GOT3 (cell line): ENCODE results near the gene TMEM129.
"Not testable (repeated sequence)": the region's sequence is repeated elsewhere in the genome, so short reads cannot be mapped to it uniquely, and the experiment has no call there.

Experiments used
- DNase-seq: peaks from one replicate; lab custom pipeline; 2025; ENCODE audit warnings: mixed read lengths; lab: John Stamatoyannopoulos, UW

TMEM129 gene

DNA sequence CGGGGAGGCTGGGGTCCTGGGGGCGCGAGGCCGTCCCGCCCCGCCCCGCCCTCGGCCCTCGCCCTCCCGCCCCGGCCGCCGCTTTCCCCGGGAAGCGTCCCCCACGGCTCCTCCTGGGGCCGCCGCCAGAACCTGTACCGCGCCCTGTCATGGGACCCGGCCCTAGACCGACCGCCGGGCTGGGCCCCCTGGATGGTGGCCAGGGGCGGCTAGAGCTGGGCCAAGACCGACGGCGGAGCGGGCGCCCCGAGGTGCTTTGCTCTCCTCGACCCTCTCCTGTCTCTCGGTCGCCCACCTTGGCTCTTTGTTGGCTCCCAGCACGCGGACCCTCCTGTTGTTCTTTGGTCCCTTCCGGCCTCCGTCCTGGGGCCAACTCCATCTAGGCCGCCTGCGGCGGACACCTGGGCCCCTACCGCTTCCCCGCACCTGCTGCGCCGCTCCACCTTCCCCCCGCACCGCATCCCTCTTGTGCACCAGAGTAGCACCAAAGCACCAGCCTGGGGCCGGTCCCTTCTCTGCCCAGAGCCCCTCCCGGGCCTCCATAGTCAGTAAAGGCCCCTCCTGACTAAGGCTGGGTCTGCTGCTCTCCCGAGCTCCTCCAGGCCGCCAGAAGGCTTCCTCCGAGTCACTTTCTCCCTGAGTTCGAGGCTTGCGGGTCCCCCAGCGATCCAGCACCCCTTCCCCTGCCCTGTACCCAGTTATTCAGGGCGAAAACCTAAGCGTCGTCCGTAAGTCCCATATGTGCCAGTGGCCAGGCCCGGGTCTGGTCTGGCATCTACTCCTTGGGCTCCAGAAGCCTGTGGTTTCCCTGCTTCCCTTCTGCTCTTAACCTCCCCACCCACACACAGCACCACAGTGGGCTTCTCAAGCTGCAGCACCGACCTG, 785 bp upstream of the TMEM129 start:
- no peak for DNase-seq

DNA sequence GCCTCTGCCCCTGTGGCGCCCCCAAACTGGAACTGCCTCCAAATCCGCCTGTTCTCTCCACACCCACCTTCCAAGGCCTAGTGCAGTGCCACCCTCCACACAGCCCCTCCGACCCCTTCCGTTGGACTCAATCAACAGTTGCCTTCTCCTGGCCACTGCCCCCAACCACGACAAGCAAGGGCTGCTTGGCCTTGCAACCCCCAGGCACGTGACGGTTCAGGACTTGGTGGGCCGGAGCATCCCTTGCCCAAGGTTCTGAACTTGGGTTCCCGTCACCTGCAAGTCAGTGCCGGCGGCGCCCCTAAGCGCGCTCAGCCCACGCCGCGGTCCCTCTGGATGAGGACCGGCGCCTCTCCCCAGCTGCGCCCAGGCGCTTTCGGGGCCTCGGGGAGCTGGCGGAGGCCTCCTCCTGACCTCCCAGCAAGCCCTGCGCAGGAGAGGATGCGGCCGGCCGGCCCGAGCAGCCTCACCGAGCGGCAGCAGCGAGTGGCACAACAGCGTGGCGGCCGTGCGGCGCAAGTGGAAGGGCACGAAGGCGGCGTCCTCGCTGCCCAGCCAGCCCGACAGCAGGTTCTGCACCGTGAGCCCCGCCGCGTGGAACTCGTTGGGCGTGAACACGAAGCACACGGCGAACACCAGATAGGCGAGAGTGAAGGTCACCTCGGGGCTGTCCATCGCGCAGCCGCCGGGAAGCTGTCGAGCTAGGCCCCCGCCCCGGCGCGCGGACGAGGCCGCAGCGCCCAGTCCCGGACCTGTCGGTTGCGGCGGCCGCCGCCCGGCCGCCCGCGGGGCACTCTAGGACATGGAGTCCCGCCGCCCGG, 750 bp downstream of the TMEM129 start:
- no peak for DNase-seq

DNA sequence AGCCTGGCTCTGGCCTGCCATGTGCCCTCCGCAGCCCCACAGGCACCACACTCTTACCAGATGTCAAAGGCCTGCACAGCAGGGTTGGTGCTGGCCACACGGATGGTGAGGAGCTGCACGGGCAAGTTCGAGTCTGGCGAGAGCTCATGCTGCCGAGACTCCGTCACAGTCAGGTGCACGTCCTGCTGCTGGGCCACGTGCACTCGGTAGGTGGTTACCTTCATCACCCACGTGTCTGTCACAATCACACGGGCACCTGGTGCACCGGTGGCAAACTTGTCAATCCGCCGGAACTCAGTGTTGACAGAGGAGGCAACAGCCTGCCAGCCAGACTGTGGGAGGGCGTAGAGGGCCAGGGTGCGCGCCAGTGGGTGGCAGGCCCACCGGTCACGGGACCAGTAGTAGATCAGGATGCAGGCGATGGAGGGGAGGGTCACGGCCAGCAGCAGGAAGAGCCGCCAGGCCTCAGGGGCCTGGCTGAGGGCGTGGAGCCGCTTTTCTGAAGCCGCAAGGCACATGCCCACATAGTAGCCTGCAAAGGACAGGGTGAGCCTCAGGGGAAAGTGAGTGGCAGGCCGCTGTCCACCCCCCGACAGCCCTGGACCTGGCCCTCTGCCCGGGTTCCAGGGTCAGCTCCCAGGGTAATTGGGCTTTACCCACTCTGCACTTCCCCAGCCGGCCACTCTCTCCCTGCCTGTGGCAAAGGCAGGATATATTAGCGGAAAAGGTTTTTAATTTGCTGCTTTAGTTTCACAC, 2.9 kb downstream of the TMEM129 start:
- no peak for DNase-seq

DNA sequence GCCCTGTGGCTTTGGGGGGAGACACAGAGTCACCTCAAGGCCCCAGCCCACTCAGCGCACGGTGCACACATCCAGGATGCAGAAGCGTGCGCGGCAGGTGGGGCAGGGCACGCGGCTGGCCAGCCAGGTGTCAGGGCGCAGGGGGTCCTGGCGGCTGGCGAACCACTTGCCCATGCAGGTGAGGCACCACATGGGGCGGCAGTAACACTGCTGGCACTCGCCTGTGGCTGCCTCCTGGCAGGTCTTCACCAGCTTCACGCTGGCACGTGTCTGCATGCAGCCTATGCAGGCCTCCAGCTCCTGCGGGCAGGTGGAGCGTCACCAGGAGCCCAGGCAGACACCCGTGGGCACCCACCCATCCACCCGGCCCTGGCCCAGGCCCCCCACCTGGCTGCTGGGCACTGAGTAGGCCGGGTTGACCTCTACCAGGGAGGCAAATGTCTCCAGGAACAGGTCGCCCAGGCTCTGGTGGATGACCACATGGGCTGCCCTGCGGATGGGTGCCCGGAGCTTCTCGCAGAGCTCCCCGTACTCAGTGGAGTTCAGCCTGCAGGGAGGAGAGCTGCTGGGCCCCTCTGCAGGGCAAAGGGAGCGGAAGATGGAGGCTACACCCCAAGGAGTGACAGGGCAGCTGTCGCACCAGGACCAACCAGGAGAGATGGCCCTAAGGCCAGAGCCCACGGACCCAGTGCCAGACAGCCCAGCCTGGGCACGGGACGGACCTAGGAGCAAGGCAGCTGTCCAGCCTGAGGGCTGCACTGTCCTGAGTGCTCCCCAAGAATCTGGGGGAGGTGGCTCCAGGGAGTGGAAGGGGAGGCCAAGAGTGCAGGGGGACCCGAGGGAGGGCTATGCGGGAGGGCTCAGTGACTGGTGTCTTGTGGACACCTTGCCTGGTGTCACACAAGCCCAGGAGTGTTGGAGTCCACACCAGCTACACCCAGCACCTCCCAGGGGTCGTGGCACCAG, 3.7 kb downstream of the TMEM129 start:
- no peak for DNase-seq

DNA sequence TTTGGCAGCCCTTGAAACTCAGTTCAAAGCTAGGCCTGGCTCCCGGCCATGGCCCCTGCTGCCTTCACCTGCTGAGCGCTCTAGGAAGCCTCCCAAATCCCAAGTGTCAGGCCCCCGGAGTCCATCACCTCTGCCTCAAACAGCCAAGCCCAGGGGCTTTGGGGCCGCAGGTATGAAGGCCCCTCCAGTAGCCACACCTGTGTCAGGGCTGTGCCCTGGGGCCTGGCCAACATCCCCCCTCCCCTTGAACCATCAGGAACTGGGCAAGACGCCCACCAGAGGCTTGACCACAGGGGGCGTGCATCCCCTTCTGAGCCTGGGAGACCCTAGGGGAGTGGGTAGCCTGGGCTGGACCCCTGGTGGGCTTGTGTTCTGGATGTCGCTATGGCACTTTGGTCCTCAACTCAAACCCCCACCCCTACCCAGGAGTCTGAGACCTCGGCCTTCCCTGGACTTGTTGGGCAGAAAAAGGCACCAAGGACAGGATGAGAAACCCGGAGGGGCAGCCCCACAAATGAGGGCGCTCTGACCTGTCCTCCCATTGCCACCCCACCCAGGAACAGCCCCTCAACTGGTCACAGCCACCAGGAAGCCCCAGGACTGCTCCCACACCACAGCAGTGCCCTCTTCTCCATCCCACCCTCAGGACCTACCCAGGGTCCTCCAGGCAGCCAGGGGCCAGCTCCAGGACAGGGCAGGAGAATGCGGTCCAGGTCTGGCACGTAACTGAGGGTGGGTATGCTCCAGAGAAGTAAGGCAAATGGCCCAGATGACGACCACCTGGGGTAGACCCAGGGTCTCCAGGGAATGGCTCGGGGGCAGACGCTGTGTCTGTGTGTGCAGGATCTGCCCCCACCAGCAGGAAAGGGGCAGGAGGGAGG, 4.8 kb downstream of the TMEM129 start:
- no peak for DNase-seq

DNA sequence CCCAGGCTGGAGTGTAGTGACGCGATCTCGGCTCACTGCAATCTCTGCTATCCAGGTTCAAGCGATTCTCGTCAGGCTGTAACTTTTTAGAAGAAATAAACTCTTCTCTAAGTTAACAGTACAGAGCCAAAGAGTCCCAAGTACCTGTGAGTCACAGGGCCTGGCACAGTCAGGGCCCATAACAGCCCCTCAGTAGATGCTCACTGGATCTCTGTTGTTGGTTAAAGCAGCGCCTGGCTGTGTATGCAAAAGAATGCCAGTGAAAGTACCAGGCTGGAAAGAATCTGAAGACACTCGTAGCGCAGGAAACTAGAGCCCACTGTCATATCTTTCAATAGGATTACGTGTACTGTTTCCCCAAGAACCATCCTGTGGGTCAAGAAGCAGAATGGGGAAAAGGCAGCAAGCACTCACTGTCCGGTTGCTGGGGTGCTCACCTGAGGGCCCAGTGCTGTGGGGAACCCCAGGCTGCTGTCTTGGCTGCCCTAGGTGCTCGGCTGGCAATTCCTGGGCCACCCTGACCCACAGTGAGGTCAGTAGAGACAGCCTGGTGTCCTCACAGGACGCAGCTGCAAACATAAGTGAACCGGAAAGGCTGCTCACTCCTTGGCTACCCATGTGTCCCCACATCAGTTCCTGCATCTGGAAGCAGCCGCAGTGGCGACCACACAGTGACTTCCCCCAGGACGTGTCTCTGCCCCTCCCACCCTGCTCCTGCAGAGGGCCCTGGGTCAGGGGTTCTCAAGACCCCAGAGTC, 5.9 kb downstream of the TMEM129 start:
- DNase-seq = no peak

DNA sequence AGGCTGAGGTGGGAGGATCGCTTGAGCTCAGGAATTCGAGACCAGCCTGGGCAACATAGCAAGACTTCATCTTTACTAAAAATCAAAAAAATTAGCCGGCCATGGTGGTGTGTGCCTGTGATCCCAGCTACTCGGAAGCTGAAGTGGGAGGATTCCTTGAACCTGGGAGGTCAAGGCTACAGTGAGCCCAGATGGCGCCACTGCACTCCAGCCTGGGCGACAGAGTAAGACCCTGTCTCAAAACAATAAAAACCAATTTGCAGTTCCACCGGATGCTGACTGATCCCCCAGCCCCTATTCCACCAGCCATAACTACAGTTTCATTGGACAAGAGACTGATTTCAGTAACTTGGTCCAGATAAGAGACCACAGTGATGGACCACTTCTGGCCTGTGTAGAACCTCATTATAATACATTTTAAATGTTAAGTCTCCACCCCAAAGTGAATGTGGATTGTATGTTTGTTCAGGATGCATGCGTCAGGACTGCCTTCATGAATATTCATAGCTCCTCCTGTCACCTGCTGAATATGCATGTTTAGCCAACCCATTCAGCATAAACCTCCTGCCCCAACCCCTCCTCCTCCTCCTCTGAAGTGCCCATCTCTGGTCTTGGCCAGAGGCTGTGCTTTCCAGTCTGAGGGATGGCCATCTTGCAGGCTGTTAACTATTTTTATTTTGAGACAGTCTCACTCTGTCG, 6.7 kb downstream of the TMEM129 start:
- DNase-seq = no peak

DNA sequence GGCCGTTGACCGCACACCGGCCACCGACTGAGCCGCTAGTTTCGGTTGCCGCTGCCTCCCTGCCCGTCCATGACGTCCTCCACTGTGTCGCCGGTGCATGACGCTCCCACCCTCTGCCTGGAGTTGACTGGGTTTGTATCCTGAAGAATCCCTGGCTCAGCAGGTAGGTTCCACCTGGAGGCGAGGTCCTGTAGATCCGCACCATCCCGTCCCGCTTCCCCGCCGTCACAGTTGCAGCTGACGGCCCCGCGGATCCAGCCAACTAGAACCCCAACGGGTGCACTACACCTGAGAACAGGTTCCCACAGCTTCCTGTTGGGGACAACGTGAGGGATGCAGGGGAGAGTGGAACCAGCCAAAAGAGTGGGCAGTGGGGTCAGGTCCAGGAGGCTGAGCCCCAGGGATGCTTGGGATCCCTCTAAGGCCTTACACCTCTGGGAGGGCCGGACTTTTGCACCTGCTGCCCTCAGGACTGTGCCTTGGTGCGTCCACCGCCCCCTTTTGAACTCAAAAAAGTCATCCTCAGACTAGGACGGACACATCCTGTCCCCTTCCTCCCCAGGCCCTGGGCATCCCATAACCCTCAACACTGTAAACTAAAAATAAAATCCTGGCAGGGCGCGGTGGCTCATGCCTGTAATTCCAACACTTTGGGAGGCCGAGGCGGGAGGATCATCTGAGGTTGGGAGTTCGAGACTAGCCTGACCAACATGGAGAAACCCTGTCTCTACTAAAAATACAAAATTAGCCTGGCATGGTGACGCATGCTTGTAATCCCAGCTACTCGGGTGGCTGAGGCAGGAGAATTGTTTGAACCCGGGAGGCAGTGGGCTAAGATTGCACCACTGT, 7.9 kb downstream of the TMEM129 start:
- DNase-seq = no peak

DNA sequence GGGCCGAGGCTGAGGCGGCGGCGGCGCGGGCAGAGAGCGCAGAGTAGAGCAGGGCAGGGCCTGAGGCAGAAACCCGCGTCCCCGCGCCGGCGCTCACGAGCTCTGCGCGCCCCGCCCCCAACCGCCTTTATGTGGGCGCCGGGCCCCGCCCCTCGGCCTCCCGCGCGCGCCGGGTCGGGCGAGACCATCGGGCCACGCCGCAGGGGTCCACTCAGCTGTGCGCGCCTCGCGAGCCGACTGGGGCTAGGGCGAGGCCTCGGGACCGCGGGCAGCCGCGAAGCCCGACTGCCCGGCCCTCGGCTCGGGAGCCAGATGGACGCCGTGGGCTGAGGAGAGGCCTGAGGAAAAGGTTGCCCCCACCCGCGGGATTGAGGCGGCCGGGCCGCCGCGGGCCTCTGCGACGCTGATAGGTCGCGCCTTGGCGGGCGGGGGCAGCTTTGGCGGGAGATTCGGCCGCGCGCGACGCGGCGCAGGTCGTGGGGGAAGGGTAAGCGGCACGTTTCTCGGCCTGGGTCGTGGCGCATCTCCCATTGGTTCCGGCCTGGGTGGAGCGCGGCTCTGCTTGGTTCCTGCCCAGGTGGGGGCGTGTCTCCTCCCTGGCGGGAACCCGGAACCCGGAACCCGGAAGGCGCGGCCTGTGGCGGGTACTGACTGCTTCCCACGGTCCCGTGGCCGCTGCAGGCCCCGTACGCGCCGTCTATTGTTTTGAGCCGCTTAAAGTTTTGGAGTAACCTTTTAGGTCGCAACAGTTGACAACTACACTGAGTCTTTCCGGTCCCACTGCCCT, 8.7 kb downstream of the TMEM129 start, which contains the start of gene SLBP:
SLBP (minus strand) TSS at position 104 of the 787 bp plus-strand sequence. CDS start 131 bp downstream, outside the sequence.
- peak; percentile 84 for DNase-seq

DNA sequence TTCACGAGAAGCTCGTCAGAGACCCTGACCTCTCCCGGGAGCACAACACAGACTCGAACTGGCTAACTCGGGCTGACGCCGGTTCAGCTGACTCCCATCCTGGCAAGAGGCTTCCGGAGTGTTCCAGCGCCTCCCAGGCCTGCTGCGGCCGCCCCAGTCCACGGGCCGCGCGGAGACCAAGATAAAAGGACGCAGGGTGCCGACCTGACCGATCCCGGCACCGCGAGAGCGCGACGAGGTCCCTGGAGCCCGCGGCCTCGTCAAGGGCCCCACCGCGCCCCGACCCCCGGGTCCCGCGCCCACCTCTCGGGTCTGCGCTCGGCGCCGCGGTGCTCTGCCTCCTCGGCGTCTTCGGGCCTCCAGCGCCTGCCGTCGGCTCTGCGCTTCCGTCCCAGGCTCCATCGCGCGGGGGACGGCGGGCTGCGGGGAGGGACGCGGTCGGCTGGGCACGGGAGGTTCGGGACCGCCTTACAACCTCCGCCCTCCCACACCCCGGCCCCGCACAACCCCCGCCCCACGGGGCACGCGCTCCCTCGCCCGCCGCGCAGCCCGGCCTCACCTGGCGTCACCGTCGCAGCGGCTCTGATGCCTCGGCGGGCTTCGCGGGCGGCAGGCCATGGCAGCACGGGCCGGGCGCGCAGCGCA, 9.4 kb downstream of the TMEM129 start:
- DNase-seq = no peak

DNA sequence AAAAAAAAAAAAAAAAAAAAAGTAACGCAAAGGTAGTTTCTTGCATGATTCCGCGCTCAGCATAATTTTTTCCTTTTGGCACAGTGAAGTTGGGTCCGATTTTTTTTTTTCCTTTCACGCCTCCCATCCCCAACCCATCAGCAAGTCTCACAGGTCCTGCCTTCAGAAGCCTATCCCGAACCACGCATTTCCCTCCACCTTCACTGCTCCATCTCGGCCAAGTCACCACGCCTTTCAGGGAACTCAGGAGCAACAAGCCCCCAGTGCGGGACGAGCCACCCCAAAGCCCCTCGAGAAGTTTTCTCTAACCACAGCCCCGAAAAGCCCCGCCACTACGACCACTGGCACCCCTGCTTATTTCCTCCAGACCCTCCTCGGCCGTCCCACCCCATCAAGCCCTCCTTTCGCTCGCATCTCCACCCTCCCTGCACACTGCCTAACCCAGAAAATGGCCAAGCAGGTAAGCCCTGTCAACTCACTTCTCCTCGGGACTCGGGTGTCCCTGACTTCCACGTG, 10.0 kb downstream of the TMEM129 start:
- no peak for DNase-seq

DNA sequence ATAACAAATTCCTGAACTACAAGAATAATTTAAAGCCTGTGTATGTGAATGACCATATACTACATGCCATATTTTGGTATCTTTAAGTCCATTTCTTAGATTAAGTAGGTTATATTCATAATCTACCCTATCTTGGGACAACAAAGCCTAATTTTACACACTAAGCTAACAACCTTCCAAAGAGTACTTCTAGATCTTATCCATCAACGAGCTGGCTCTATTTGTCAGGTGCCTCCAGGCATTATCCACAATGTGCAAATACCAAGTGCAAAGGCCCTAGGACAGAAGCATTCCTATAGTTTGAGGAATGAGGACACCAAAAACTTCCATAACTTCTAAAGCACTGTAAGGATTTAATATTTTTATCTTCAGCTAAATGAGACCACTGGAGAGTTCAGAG, 12.5 kb downstream of the TMEM129 start:
- no peak for DNase-seq

DNA sequence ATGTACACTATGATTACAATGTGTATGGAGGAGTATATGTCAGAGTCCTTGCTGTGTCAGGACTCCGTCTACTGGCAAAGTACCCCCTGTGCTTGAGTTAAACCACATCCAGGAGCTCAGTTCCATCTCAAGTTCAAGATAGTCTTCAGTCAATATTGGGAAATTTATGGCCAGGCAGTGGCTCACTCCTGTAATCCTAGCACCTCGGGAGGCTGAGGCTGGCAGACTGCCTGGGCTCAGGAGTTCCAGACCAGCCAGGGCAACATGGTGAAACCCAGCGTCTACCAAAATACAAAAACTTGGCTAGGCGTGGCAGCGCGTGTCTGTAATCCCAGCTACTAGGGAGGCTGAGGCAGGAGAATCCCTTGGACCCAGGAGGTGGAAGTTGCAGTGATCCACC, 14.8 kb downstream of the TMEM129 start:
- no peak for DNase-seq

DNA sequence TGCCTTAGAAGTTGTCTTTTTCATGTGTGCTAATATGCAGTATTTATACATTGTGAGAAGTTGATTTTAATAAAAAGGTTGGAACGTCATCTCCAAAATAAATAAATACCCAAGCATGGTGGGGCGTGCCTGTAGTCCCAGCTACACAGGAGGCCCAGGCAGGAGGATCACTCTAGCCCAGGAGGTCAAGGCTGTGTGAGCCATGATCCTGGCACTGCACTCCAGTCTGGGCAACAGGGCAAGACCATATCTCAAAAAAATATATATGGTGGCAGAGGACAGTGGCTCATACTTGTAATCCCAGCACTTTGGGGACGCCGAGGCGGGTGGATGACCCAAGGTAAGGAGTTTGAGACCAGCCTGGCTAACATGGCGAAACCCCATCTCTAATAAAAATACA, 15.4 kb downstream of the TMEM129 start:
- DNase-seq = no peak

DNA sequence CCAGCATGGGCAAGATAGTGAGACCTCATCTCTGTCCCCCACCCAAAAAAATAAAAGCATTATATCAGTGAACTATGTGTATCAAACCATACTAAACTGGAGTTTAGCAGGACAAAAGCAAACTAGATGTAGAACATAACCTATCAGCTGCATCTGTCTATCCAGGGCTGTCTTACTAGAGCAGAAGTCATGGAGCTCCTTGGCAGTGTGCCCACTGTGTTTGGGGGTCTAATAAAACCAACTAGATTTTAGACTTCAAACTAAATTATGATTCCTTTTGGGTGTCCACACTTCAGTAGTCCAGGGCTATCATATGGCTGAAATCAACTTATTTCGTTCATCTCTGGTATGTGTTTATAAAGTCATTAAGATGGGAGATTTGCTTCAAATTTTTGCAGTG, 17.3 kb downstream of the TMEM129 start:
- DNase-seq = no peak

DNA sequence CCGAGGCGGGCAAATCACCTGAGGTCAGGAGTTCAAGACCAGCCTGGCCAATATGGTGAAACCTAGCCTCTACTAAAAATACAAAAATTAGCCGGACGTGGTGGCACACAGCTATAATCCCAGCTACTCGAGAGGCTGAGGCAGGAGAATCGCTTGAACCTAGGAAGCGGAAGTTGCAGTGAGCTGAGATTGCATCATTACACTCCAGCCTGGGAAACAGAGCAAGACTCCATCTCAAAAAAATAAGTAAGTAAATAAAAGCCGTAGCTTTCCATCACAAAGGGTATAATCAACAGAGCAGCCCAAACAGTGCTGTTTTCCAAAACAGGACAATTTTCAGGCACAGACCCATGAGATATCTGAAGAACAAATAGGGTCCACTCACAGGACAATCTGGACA, 19.5 kb downstream of the TMEM129 start:
- not testable (repeated sequence) for DNase-seq
